Testis (tissue), 5 donors: ENCODE results near the gene PCDHA13. TPM values are rescaled to one million over a fixed set of nuclear protein-coding genes. Genes with fewer than 3 reads are reported as not detected.
"Not testable (repeated sequence)": the region's sequence is repeated elsewhere in the genome, so short reads cannot be mapped to it uniquely, and the experiment has no call there.

Experiments
- DNase-seq: peaks from one replicate; pipeline ENCODE4 v3.0.0-alpha.2; 2019
- H3K27ac ChIP-seq, 2 donors: fragments of 200-600 bp; sonication (generic); one replicate each; pipeline ENCODE4 v1.5.1; 2019
- H3K27me3 ChIP-seq: fragments of 200-600 bp; sonication (generic); one replicate; pipeline ENCODE4 v1.5.1; 2019
- H3K36me3 ChIP-seq: fragments of 200-600 bp; sonication (generic); one replicate; pipeline ENCODE4 v1.5.1; 2017; ENCODE audit warnings: low read depth; ENCODE audit errors: missing control alignments
- H3K4me1 ChIP-seq: fragments of 200-600 bp; sonication (generic); one replicate; pipeline ENCODE4 v1.5.1; 2019
- H3K4me3 ChIP-seq, 2 donors: fragments of 200-600 bp; sonication (generic); one replicate each; pipeline ENCODE4 v1.5.1; 2017 to 2019
- H3K9me3 ChIP-seq: fragments of 200-600 bp; sonication (generic); one replicate; pipeline ENCODE4 v1.5.1; 2017
- POLR2A ChIP-seq: fragments of 450-650 bp; IDR thresholded peaks from one replicate; pipeline ENCODE4 v1.6.1; 2017; ENCODE audit warnings: antibody characterized with exemption, mild to moderate bottlenecking, moderate library complexity
- WGBS, 2 donors: methylation state at CpG; one replicate each; pipeline ENCODE4 v1.1.5; 2018; 5-methylcytosine and 5-hydroxymethylcytosine counted together
- intact Hi-C: fragments of 100-400 bp; cut with DNase I; formaldehyde crosslinking; loops from one replicate; pipeline ENCODE4 v1.15.1; 2023; ENCODE audit warnings: low total_unique reads
- long read RNA-seq, 2 donors: transcript quantifications; one replicate each; lab custom pipeline, GENCODE V29; 2026
- polyA plus RNA-seq: library from polyadenylated mRNA; stranded (reverse); fragments of 350-450 nt; fragmentation: Illumina TruSeq; extraction: RNeasy Lipid Tissue Mini Kit (QIAGEN cat#74804); gene quantifications from one replicate; pipeline ENCODE4 v1.2.3, GENCODE V29; 2014; ENCODE audit warnings: low read depth, low replicate concordance; ENCODE audit not compliant: insufficient read depth
- total RNA-seq, 2 donors: library from RNA; depleted of rRNA; stranded (reverse); fragments of >200 nt; gene quantifications; one replicate each; pipeline ENCODE4 v1.2.3, GENCODE V29; 2016
- TF ChIP-seq, protein P1 (sequence below), 3 experiments: fragments of 450-650 bp in 2 of 3; fragments of 200-600 bp in 1 of 3; sonication (generic) in 1 of 3; IDR thresholded peaks; one replicate each; pipeline ENCODE4 v1.5.1; 2016 to 2019; ENCODE audit warnings: antibody characterized with exemption in 3 of 3, mild to moderate bottlenecking in 2 of 3, moderate library complexity in 1 of 3

The PCDHA13 gene, protein sequence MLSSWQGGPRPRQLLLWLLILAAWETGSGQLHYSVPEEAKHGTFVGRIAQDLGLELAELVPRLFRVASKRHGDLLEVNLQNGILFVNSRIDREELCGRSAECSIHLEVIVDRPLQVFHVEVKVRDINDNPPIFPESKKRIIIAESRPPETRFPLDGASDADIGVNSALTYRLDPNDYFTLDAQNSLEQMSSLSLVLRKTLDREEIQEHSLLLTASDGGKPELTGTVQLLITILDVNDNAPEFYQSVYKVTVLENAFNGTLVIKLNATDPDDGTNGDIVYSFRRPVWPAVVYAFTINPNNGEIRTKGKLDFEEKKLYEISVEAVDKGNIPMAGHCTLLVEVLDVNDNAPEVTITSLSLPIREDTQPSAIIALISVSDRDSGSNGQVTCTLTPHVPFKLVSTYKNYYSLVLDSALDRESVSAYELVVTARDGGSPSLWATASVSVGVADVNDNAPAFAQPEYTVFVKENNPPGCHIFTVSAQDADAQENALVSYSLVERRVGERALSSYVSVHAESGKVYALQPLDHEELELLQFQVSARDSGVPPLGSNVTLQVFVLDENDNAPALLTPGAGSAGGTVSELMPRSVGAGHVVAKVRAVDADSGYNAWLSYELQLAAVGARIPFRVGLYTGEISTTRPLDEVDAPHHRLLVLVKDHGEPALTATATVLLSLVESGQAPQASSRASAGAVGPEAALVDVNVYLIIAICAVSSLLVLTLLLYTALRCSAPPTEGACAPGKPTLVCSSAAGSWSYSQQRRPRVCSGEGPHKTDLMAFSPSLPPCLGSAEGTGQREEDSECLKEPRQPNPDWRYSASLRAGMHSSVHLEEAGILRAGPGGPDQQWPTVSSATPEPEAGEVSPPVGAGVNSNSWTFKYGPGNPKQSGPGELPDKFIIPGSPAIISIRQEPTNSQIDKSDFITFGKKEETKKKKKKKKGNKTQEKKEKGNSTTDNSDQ
- total RNA-seq (1 to 10 TPM; 4.4 to 4.7 TPM), polyA plus RNA-seq (1.8 TPM)
- long read RNA-seq, donor 1 = 0 reads
- long read RNA-seq, donor 2 = 0 reads

DNA sequence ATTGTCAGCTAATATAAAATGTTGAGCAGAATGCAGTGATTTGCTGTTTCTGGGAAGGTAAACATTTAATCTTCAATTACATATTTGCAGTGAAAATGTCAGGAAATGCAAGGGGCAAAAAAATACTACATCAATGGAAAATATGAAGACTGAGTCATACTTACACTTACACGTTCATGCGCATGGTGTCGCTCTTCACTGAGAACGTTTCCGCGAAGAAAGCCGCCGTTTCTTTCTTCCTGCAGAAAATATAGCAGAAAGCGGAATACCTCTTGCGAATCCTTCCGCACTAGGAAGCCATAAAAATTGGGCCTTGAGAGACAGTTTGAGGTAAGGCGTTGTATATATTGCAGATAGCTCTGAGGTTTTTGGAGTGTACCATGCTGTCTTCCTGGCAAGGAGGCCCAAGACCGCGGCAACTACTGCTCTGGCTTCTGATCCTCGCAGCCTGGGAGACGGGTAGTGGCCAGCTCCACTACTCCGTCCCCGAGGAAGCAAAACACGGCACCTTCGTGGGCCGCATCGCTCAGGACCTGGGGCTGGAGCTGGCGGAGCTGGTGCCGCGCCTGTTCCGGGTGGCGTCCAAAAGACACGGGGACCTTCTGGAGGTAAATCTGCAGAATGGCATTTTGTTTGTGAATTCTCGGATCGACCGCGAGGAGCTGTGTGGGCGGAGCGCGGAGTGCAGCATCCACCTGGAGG is at the start of gene PCDHA13:
TSS of gene PCDHA13 (plus strand) at position 236 of the 702 bp plus-strand sequence. CDS start at position 381, 145 bp downstream.
- TF ChIP-seq, protein P1, sequence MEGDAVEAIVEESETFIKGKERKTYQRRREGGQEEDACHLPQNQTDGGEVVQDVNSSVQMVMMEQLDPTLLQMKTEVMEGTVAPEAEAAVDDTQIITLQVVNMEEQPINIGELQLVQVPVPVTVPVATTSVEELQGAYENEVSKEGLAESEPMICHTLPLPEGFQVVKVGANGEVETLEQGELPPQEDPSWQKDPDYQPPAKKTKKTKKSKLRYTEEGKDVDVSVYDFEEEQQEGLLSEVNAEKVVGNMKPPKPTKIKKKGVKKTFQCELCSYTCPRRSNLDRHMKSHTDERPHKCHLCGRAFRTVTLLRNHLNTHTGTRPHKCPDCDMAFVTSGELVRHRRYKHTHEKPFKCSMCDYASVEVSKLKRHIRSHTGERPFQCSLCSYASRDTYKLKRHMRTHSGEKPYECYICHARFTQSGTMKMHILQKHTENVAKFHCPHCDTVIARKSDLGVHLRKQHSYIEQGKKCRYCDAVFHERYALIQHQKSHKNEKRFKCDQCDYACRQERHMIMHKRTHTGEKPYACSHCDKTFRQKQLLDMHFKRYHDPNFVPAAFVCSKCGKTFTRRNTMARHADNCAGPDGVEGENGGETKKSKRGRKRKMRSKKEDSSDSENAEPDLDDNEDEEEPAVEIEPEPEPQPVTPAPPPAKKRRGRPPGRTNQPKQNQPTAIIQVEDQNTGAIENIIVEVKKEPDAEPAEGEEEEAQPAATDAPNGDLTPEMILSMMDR (IDR thresholded peaks at IDR 0.05) = peak in 2 of 3 experiments; percentile 36 to 56
- TF ChIP-seq POLR2A = no peak
- intact Hi-C loops = no loop called here
- no peaks in the 10 kb centered on the region for H3K27me3 ChIP-seq

DNA sequence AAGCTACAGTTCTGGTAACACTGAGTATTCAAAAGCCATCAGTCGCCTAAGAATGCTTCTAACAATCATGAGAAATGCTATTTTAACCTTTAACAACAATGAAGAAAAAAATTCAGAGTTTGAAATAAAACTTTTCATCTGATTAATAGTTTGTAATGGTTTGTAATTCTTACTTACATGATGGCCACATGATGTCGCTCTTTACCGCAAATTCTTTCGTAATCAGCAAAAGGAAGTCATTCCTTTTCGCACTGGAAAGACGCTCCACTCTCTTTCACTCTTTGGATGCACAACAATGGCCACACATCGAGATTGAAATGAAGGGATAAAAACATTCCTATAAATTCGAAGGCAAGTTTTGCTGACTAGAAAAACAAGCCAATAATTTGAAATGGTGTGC is 47.9 kb upstream of the PCDHA13 start, which contains the start of gene PCDHA7:
TSS of gene PCDHA7 (plus strand) at position 277 of the 400 bp plus-strand sequence. CDS start at position 392, 115 bp downstream.
- no peaks in the 10 kb centered on the region for H3K36me3 ChIP-seq
- no peak for TF ChIP-seq POLR2A
- TF ChIP-seq, protein P1 (IDR thresholded peaks at IDR 0.05) = peak in 1 of 3 experiments; percentile 5
- no peak within 1 kb of the TSS for H3K27ac ChIP-seq
- 2 to 9% methylated on average over 8 of the region's 8 CpGs for WGBS, 2 donors
- intact Hi-C loops = no loop called here
- H3K9me3 ChIP-seq = no peaks in the 10 kb centered on the region
- no peaks in the 10 kb centered on the region for H3K4me1 ChIP-seq
- H3K27me3 ChIP-seq = no peaks in the 10 kb centered on the region
- no peak within 1 kb of the TSS for H3K4me3 ChIP-seq
- DNase-seq = no peak

More for the DNA sequence above, at the start of gene PCDHA13:
- WGBS, 2 donors = 6 to 8% methylated on average over 15 to 35 of the region's 35 CpGs
- DNase-seq = peak; percentile 71
- Histone ChIP-seq H3K9me3 (no peaks in the 10 kb centered on the region), H3K4me1 (no peaks in the 10 kb centered on the region), H3K36me3 (no peaks in the 10 kb centered on the region), H3K4me3 (peak within 1 kb of the TSS; percentile 33 to 59), H3K27ac (no peak within 1 kb of the TSS)

DNA sequence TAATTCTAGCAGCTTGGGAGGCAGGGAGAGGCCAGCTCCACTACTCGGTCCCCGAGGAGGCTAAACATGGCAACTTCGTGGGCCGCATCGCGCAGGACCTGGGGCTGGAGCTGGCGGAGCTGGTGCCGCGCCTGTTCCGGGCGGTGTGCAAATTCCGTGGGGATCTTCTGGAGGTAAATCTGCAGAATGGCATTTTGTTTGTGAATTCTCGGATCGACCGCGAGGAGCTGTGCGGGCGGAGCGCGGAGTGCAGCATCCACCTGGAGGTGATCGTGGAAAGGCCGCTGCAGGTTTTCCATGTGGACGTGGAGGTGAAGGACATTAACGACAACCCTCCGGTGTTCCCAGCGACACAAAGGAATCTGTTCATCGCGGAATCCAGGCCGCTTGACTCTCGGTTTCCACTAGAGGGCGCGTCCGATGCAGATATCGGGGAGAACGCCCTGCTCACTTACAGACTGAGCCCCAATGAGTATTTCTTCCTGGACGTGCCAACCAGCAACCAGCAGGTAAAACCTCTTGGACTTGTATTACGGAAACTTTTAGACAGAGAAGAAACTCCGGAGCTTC is 47.4 kb upstream of the PCDHA13 start:
- H3K27me3 ChIP-seq, intact Hi-C loops, H3K27ac ChIP-seq, H3K9me3 ChIP-seq, H3K4me3 ChIP-seq, DNase-seq, H3K36me3 ChIP-seq, H3K4me1 ChIP-seq: not testable (repeated sequence)
- WGBS, 2 donors = 10 to 18% methylated on average over 26 of the region's 38 CpGs

DNA sequence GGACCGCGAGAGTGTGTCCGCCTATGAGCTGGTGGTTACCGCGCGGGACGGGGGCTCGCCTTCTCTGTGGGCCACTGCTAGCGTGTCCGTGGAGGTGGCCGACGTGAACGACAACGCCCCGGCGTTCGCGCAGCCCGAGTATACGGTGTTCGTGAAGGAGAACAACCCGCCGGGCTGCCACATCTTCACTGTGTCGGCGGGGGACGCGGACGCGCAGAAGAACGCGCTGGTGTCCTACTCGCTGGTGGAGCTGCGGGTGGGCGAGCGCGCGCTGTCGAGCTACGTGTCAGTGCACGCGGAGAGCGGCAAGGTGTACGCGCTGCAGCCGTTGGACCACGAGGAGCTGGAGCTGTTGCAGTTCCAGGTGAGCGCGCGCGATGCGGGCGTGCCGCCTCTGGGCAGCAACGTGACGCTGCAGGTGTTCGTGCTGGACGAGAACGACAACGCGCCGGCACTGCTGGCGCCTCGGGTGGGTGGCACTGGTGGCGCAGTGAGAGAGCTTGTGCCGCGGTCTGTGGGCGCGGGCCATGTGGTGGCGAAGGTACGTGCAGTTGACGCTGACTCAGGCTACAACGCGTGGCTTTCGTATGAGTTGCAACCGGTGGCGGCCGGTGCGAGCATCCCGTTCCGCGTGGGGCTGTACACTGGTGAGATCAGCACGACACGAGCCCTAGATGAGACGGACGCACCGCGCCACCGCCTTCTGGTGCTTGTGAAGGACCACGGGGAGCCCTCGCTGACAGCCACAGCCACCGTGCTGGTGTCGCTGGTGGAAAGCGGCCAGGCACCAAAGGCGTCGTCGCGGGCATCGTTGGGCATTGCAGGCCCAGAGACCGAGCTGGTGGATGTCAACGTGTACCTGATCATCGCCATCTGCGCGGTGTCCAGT is 46.1 kb upstream of the PCDHA13 start:
- intact Hi-C loops = no loop called here

More for the DNA sequence above, 46.1 kb upstream of the PCDHA13 start:
- WGBS, 2 donors = 29 to 48% methylated on average over 34 to 92 of the region's 103 CpGs
- Histone ChIP-seq H3K36me3 (no peaks in the 10 kb centered on the region), H3K4me3 (peak overlapping the region in 1 of 2 donors; percentile 6), H3K9me3 (no peaks in the 10 kb centered on the region), H3K4me1 (no peaks in the 10 kb centered on the region), H3K27ac (no peak overlapping the region), H3K27me3 (no peaks in the 10 kb centered on the region)
- no peak for TF ChIP-seq POLR2A
- TF ChIP-seq, protein P1 (IDR thresholded peaks at IDR 0.05) = no peak
- no peak for DNase-seq
